Pons (tissue), 1 donor: ENCODE data around the gene ZNF182.
"Not testable (repeated sequence)": the region's sequence is repeated elsewhere in the genome, so short reads cannot be mapped to it uniquely, and the experiment has no call there.

Experiments used
- DNase-seq: peaks from one replicate; pipeline ENCODE4 v3.0.0-alpha.2; 2016; ENCODE audit warnings: low spot score

Gene ZNF182

GRCh38 chrX:48003758-48004457 lies at the start of gene ZNF182:
TSS of gene ZNF182 (minus strand) at chrX:48003989. CDS start at chrX:48002609, 1,380 bp downstream.
- peak; percentile 83 for DNase-seq

- DNase-seq = no peak
These were observed 43.1 kb upstream of the ZNF182 start for GRCh38 chrX:48046846-48047245.

GRCh38 chrX:48045410-48046311 lies 41.9 kb upstream of the ZNF182 start:
- DNase-seq = no peak

- DNase-seq = no peak
These were observed 39.3 kb upstream of the ZNF182 start for GRCh38 chrX:48043056-48043455.

GRCh38 chrX:48035891-48036290 lies 32.1 kb upstream of the ZNF182 start:
- DNase-seq = no peak

- DNase-seq = not testable (repeated sequence)
These were observed 26.9 kb upstream of the ZNF182 start for GRCh38 chrX:48030641-48031173.

- no peak for DNase-seq
These were observed 26.4 kb upstream of the ZNF182 start for GRCh38 chrX:48030237-48030636.

- no peak for DNase-seq
These were observed 24.3 kb upstream of the ZNF182 start for GRCh38 chrX:48028091-48028490.

- not testable (repeated sequence) for DNase-seq
These were observed 23.8 kb upstream of the ZNF182 start for GRCh38 chrX:48027545-48027944.

GRCh38 chrX:48025561-48025960 lies 21.8 kb upstream of the ZNF182 start:
- DNase-seq = peak; percentile 83

GRCh38 chrX:48022738-48023137 lies 18.9 kb upstream of the ZNF182 start:
- DNase-seq = no peak

GRCh38 chrX:48022100-48022499 lies 18.3 kb upstream of the ZNF182 start:
- DNase-seq = no peak

- DNase-seq = peak; percentile 77
These were observed 17.5 kb upstream of the ZNF182 start for GRCh38 chrX:48021026-48021900.

GRCh38 chrX:48020472-48020871 lies 16.7 kb upstream of the ZNF182 start:
- DNase-seq = not testable (repeated sequence)

- DNase-seq = not testable (repeated sequence)
These were observed 16.1 kb upstream of the ZNF182 start for GRCh38 chrX:48019892-48020291.

GRCh38 chrX:48016583-48017310 lies 13.0 kb upstream of the ZNF182 start:
- not testable (repeated sequence) for DNase-seq

GRCh38 chrX:48009445-48009960 lies 5.7 kb upstream of the ZNF182 start:
- DNase-seq = not testable (repeated sequence)

GRCh38 chrX:48006688-48007087 lies 2.9 kb upstream of the ZNF182 start, which contains the start of gene SPACA5:
TSS of gene SPACA5 (plus strand) at chrX:48006988. CDS start at chrX:48007803, 815 bp downstream.
- not testable (repeated sequence) for DNase-seq

GRCh38 chrX:48003367-48003757 lies 427 bp downstream of the ZNF182 start:
- DNase-seq = no peak

GRCh38 chrX:48002929-48003328 lies 860 bp downstream of the ZNF182 start:
- DNase-seq = no peak

GRCh38 chrX:48002319-48002718 lies 1.5 kb downstream of the ZNF182 start:
- no peak for DNase-seq
